WI38 (cell line): Measurements from ENCODE around the gene EEF1A2.

Experiments used
- H3K4me3 ChIP-seq: 2 replicates; pipeline ENCODE4 v1.5.1; 2011; ENCODE audit warnings: low read depth, mild to moderate bottlenecking, control low read depth, low read length
- CTCF ChIP-seq: IDR thresholded peaks from 2 replicates; pipeline ENCODE4 v1.5.1; 2012; ENCODE audit warnings: low read depth, mild to moderate bottlenecking, control low read depth, low read length

The EEF1A2 gene

DNA sequence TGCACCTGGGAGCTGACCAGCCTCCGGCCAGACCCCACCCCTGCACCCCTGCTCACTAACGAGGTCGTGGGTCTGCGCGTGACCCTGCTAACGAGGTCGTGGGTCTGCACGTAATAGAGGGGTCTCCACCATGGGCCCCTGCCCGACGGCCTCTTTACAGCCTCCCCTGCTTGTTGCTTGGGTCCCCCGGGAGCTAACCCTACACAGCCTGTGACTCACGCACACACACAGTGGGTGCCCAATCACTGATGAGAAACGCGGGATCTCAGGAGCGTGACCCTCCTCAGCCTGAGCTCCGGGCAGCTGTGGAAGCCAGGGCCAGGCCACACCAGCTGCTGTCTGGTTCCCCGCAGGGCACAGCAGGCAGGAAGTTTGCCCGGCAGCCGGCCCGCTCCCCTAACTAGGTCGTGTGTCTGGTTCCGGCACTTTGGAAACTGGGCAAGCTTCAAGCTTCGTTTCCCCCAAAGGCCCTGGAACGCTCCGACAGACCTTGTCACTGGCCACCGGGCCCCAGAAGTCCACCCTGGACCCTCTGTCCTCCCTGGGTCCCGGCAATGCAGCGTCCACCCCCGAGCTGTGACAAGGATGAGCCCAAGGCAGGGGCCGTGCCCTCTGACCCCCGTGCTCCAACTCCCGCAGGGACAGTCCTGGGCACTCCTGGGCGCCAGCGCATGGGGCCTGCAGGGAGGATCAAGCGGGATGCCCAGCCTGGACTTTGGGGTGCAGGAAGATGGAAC, 37.5 kb upstream of the EEF1A2 start:
- H3K4me3 ChIP-seq = no peak overlapping the region
- no peak for TF ChIP-seq CTCF

GRCh38 chr20:63534831-63535651, 36.2 kb upstream of the EEF1A2 start:
- no peak overlapping the region for H3K4me3 ChIP-seq
- TF ChIP-seq CTCF = no peak

- H3K4me3 ChIP-seq = no peak overlapping the region
- TF ChIP-seq CTCF = no peak
These were observed 35.5 kb upstream of the EEF1A2 start for GRCh38 chr20:63534427-63534830.

- H3K4me3 ChIP-seq = no peak overlapping the region
- TF ChIP-seq CTCF = no peak
These were observed 35.0 kb upstream of the EEF1A2 start for GRCh38 chr20:63533871-63534393.

GRCh38 chr20:63533388-63533787, 34.5 kb upstream of the EEF1A2 start:
- H3K4me3 ChIP-seq = no peak overlapping the region
- no peak for TF ChIP-seq CTCF

DNA sequence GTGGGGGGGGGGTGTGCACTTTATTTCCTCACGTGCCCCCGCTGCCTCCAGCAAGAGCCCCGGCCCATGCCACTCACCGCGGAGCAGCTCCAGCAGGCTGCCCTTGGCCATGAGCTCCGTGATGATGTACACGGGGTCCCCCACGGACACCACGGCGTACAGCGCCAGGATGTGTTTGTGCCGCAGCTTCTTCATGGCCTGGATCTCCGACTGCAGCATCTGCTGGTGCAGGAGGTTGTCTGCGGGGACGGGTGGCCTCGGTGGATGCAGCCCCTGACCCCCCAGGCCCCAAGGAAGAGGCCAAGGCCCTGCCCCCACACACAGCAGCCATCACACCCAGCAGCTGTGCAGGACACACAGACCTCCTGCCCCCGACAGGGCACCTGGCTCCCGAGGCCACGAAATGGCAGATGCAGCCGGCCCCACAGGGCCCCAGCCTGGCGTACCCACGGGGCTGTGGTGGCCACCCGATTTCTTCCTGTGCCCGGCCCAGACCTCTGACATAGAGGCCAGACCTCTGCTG, 33.6 kb upstream of the EEF1A2 start:
- H3K4me3 ChIP-seq = no peak overlapping the region
- no peak for TF ChIP-seq CTCF
